Measurements from ENCODE around the gene MISFA. TPM values are rescaled to one million over a fixed set of nuclear protein-coding genes. Genes with fewer than 3 reads are reported as not detected.

MISFA gene
- total RNA-seq, 2 experiments from 2014 or later, result 0.56 TPM; not detected in 1

DNA sequence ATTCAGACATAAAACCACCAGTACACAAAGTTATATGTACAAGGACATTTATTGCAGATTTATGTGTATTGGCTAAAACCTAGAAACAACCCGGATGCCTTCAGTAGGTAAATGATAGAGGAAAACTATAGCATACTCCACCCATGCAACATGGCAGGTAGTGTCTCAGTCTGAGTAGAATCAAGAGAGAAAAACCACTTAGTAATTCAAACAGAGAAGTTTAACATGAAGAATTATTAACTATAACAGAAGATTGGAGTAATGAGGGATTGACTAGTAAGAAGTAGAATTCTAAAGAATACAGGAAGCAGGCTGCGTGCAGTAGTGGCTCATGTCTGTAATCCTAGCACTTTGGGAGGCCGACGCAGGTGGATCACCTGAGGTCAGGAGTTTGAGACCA, 50.8 kb downstream of the MISFA start:
- no peaks in the 10 kb centered on the region for H3K36me3 Mint-ChIP-seq (ENCODE audit: low read depth)
- ATAC-seq (ENCODE audit: poor library complexity) (no peak), DNase-seq (no peak)
- CTCF ChIA-PET, result interaction anchor here (0.8 to 1.6 kb wide), 3 partner anchors 17 to 110 kb away, joined by 3 to 6 read pairs (median 3); partner anchors contain the start of gene SPTY2D1
- Histone ChIP-seq H3K27ac (ENCODE audit: low read depth in 1 of 2, low read length in 2 of 2) (no peak overlapping the region), H3K27me3 (ENCODE audit: control insufficient read depth in 1 of 2, insufficient read depth in 2 of 2, low read length in 2 of 2) (no peaks in the 10 kb centered on the region), H3K9me3 (ENCODE audit: control insufficient read depth in 1 of 2, insufficient read depth in 1 of 2, low read length in 2 of 2) (no peaks in the 10 kb centered on the region), H3K4me1 (ENCODE audit: insufficient read depth, low read length) (peaks cover 4% of the 10 kb centered on the region), H3K4me3 (ENCODE audit: low read length) (no peak overlapping the region), H3K36me3 (ENCODE audit: insufficient read depth, low read length) (no peaks in the 10 kb centered on the region)
- TF ChIP-seq, protein P1, sequence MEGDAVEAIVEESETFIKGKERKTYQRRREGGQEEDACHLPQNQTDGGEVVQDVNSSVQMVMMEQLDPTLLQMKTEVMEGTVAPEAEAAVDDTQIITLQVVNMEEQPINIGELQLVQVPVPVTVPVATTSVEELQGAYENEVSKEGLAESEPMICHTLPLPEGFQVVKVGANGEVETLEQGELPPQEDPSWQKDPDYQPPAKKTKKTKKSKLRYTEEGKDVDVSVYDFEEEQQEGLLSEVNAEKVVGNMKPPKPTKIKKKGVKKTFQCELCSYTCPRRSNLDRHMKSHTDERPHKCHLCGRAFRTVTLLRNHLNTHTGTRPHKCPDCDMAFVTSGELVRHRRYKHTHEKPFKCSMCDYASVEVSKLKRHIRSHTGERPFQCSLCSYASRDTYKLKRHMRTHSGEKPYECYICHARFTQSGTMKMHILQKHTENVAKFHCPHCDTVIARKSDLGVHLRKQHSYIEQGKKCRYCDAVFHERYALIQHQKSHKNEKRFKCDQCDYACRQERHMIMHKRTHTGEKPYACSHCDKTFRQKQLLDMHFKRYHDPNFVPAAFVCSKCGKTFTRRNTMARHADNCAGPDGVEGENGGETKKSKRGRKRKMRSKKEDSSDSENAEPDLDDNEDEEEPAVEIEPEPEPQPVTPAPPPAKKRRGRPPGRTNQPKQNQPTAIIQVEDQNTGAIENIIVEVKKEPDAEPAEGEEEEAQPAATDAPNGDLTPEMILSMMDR (IDR thresholded peaks at IDR 0.05), result no peak
- H3K27ac Mint-ChIP-seq, result no peak overlapping the region
- no peak overlapping the region for H3K4me3 Mint-ChIP-seq
- no peaks in the 10 kb centered on the region for H3K9me3 Mint-ChIP-seq
- intact Hi-C loops (cut with DNase I, micrococcal nuclease), result loop anchor here (2.0 to 5.0 kb wide), 2 partner anchors 108 to 112 kb away; no protein-coding TSS in a partner anchor
- POLR2A ChIA-PET, result no interaction called here
- no peaks in the 10 kb centered on the region for H3K27me3 Mint-ChIP-seq
- peaks cover 4% of the 10 kb centered on the region for H3K4me1 Mint-ChIP-seq (ENCODE audit: low read depth)

DNA sequence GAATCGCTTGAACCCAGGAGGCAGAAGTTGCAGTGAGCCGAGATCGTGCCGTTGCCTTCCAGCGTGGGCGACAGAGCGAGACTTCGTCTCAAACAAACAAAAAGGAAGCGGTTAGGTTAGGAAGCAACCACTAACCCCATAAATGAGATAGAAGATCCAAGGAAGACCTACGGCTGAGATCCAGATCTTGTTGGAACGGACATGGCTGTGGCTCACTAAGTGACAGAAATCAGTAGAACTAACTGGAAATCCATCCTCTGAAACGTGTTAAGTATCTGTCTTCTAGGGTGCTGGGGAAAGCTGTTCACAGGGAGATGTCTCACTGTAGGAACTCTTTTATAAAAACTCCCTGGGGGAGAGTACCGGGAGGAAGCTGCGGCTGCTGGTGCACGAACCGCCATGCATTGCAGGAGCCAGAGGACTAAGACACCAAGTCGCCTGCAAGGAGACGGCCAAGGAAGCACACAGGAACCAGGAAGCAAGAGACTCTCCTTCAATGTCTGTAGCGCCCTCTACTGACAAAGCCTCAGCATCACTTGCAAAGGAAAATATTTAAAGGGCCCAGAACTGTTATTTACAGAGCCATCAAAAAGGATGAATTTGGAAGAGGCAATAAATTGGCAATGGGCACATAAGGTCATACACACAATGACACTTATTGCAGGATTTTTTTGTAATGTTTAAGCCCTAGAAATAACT, 51.4 kb downstream of the MISFA start:
- ATAC-seq (ENCODE audit: poor library complexity), result peak; percentile 29
- CTCF ChIA-PET, result interaction anchor here (0.9 to 1.6 kb wide), 3 partner anchors 18 to 77 kb away, joined by 3 to 6 read pairs (median 3); partner anchors contain the start of gene SPTY2D1
- H3K27ac Mint-ChIP-seq, result no peak overlapping the region
- POLR2A ChIA-PET, result no interaction called here
- Histone ChIP-seq H3K36me3 (ENCODE audit: insufficient read depth, low read length) (no peaks in the 10 kb centered on the region), H3K27me3 (ENCODE audit: control insufficient read depth in 1 of 2, insufficient read depth in 2 of 2, low read length in 2 of 2) (no peaks in the 10 kb centered on the region), H3K9me3 (ENCODE audit: control insufficient read depth in 1 of 2, insufficient read depth in 1 of 2, low read length in 2 of 2) (no peaks in the 10 kb centered on the region), H3K4me1 (ENCODE audit: insufficient read depth, low read length) (peaks cover 4% of the 10 kb centered on the region), H3K4me3 (ENCODE audit: low read length) (no peak overlapping the region), H3K27ac (ENCODE audit: low read depth in 1 of 2, low read length in 2 of 2) (no peak overlapping the region)
- no peaks in the 10 kb centered on the region for H3K9me3 Mint-ChIP-seq
- DNase-seq, result peak in 6 of 14 experiments; percentile 20 to 82 (median 58)
- no peaks in the 10 kb centered on the region for H3K36me3 Mint-ChIP-seq (ENCODE audit: low read depth)
- intact Hi-C loops (cut with DNase I, micrococcal nuclease), result loop anchor here (2.0 to 5.0 kb wide), 2 partner anchors 109 to 112 kb away; no protein-coding TSS in a partner anchor
- no peak overlapping the region for H3K4me3 Mint-ChIP-seq
- H3K27me3 Mint-ChIP-seq, result no peaks in the 10 kb centered on the region
- TF ChIP-seq, protein P1 (IDR thresholded peaks at IDR 0.05), result no peak
- H3K4me1 Mint-ChIP-seq (ENCODE audit: low read depth), result peaks cover 4% of the 10 kb centered on the region

Other genes starting within 250 kb of the MISFA start
- gene LDHA, start 205.2 kb upstream of the MISFA start, total RNA-seq, result 100 to 1,000 TPM; 317 to 324 TPM
- gene LDHC, start 187.5 kb upstream of the MISFA start, total RNA-seq, result not detected
- not detected for gene LDHAL6A, start 143.9 kb upstream of the MISFA start, total RNA-seq
- gene TSG101, start 72.8 kb upstream of the MISFA start, total RNA-seq, result 10 to 100 TPM; 23.5 to 30.1 TPM
- 1 to 10 TPM; 1.5 to 2.9 TPM for gene UEVLD, start 11.1 kb upstream of the MISFA start, total RNA-seq
- gene SPTY2D1, start 34.6 kb downstream of the MISFA start, total RNA-seq, result 10 to 100 TPM; 58.7 to 66.0 TPM
- 1 to 10 TPM; 8.0 to 8.5 TPM for gene TMEM86A, start 99.0 kb downstream of the MISFA start, total RNA-seq
- gene IGSF22, start 126.4 kb downstream of the MISFA start, total RNA-seq, result 1 to 10 TPM; 4.0 to 5.0 TPM
- not detected for gene PTPN5, start 192.0 kb downstream of the MISFA start, total RNA-seq